Transverse colon (tissue), 4 donors: ENCODE results near the gene OR10J5.

Experiments used
- POLR2A ChIP-seq: fragments of 450-650 bp; IDR thresholded peaks from one replicate; pipeline ENCODE4 v1.6.1; 2016; ENCODE audit warnings: antibody characterized with exemption, mild to moderate bottlenecking, moderate library complexity
- POLR2AphosphoS5 ChIP-seq, 3 donors: sonication (generic); formaldehyde crosslinking; IDR thresholded peaks; one replicate each; pipeline ENCODE4 v1.6.1; 2016; ENCODE audit warnings: antibody characterized with exemption in 3 of 3
- TF ChIP-seq, protein P1 (sequence below), 5 experiments: fragments of 200-600 bp in 3 of 5; fragments of 450-650 bp in 2 of 5; sonication (generic) in 3 of 5; IDR thresholded peaks; 1 replicate in 2 of 5; 2 replicates in 3 of 5; pipeline ENCODE4 v1.5.1; 2016 to 2017; ENCODE audit warnings: antibody characterized with exemption in 5 of 5, inconsistent platforms in 3 of 5, mild to moderate bottlenecking in 2 of 5, moderate library complexity in 1 of 5

DNA sequence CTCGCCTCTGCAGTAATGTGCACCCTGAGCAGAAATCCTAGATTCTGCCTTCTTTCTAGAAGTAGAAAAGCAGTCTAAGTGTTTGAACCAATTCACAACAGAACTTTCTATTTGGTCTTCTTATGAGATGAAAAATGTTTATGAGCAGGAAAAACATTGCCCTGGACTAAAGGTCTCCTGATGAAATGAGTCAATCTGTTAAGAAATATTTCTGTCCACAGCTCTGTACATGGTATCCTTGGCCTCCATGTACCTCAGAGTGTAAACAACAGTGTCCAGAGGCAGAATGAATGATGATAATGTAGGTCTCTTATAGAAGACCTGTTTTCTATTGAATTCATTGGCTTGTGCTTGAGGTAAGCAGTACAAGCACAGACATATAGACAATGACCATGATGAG lies 45.6 kb upstream of the OR10J5 start:
- TF ChIP-seq, protein P1, sequence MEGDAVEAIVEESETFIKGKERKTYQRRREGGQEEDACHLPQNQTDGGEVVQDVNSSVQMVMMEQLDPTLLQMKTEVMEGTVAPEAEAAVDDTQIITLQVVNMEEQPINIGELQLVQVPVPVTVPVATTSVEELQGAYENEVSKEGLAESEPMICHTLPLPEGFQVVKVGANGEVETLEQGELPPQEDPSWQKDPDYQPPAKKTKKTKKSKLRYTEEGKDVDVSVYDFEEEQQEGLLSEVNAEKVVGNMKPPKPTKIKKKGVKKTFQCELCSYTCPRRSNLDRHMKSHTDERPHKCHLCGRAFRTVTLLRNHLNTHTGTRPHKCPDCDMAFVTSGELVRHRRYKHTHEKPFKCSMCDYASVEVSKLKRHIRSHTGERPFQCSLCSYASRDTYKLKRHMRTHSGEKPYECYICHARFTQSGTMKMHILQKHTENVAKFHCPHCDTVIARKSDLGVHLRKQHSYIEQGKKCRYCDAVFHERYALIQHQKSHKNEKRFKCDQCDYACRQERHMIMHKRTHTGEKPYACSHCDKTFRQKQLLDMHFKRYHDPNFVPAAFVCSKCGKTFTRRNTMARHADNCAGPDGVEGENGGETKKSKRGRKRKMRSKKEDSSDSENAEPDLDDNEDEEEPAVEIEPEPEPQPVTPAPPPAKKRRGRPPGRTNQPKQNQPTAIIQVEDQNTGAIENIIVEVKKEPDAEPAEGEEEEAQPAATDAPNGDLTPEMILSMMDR (IDR thresholded peaks at IDR 0.05): no peak
- no peak for TF ChIP-seq POLR2AphosphoS5 (IDR thresholded peaks at IDR 0.05)
- no peak for TF ChIP-seq POLR2A
